ENCODE results near the gene PDIK1L.
"Not testable (repeated sequence)": the region's sequence is repeated elsewhere in the genome, so short reads cannot be mapped to it uniquely, and the experiment has no call there.

PDIK1L gene

DNA sequence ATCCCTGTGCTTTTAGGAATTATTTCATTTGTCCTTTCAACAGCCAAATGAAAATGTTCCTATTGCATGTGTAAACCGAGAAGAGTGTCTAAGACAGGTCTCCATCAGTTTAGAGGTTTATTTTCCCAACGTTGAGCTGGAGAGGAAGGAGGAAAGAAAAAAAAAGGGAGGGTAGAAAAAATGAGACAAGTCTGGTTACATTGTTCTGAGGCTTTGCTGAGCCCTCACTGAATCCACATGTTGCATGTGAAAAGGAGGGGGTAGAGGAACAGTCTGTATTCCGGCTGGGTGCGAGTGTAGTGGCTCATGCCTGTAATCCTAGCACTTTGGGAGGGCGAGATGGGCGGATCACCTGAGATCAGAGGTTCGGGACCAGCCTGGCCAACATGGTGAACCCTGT lies 19.2 kb upstream of the PDIK1L start:
- no peak for DNase-seq (ENCODE audit: low read depth in 1 of 2, low spot score in 1 of 2)
- no peak for TF ChIP-seq SPI1 (IDR thresholded peaks at IDR 0.05; ENCODE audit: borderline replicate concordance, low read depth)
- TF ChIP-seq POLR2AphosphoS5 (IDR thresholded peaks at IDR 0.05; ENCODE audit: low read depth) = no peak
- TF ChIP-seq, protein P1, sequence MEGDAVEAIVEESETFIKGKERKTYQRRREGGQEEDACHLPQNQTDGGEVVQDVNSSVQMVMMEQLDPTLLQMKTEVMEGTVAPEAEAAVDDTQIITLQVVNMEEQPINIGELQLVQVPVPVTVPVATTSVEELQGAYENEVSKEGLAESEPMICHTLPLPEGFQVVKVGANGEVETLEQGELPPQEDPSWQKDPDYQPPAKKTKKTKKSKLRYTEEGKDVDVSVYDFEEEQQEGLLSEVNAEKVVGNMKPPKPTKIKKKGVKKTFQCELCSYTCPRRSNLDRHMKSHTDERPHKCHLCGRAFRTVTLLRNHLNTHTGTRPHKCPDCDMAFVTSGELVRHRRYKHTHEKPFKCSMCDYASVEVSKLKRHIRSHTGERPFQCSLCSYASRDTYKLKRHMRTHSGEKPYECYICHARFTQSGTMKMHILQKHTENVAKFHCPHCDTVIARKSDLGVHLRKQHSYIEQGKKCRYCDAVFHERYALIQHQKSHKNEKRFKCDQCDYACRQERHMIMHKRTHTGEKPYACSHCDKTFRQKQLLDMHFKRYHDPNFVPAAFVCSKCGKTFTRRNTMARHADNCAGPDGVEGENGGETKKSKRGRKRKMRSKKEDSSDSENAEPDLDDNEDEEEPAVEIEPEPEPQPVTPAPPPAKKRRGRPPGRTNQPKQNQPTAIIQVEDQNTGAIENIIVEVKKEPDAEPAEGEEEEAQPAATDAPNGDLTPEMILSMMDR (IDR thresholded peaks at IDR 0.05; ENCODE audit: insufficient read depth, low read length) = no peak
- TF ChIP-seq, protein P2, sequence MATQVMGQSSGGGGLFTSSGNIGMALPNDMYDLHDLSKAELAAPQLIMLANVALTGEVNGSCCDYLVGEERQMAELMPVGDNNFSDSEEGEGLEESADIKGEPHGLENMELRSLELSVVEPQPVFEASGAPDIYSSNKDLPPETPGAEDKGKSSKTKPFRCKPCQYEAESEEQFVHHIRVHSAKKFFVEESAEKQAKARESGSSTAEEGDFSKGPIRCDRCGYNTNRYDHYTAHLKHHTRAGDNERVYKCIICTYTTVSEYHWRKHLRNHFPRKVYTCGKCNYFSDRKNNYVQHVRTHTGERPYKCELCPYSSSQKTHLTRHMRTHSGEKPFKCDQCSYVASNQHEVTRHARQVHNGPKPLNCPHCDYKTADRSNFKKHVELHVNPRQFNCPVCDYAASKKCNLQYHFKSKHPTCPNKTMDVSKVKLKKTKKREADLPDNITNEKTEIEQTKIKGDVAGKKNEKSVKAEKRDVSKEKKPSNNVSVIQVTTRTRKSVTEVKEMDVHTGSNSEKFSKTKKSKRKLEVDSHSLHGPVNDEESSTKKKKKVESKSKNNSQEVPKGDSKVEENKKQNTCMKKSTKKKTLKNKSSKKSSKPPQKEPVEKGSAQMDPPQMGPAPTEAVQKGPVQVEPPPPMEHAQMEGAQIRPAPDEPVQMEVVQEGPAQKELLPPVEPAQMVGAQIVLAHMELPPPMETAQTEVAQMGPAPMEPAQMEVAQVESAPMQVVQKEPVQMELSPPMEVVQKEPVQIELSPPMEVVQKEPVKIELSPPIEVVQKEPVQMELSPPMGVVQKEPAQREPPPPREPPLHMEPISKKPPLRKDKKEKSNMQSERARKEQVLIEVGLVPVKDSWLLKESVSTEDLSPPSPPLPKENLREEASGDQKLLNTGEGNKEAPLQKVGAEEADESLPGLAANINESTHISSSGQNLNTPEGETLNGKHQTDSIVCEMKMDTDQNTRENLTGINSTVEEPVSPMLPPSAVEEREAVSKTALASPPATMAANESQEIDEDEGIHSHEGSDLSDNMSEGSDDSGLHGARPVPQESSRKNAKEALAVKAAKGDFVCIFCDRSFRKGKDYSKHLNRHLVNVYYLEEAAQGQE (IDR thresholded peaks at IDR 0.05; ENCODE audit: insufficient replicate concordance, low read depth) = no peak
- TF ChIP-seq GABPA (IDR thresholded peaks at IDR 0.05; ENCODE audit: low read depth) = no peak
- H3K27ac ChIP-seq (replicated peaks) = no peak overlapping the region
- H3K4me3 ChIP-seq (replicated peaks; ENCODE audit: insufficient read depth, low read length) = no peak overlapping the region
- peaks cover 3% of the 10 kb centered on the region for H3K27me3 ChIP-seq (ENCODE audit: insufficient read depth, poor library complexity, severe bottlenecking)

DNA sequence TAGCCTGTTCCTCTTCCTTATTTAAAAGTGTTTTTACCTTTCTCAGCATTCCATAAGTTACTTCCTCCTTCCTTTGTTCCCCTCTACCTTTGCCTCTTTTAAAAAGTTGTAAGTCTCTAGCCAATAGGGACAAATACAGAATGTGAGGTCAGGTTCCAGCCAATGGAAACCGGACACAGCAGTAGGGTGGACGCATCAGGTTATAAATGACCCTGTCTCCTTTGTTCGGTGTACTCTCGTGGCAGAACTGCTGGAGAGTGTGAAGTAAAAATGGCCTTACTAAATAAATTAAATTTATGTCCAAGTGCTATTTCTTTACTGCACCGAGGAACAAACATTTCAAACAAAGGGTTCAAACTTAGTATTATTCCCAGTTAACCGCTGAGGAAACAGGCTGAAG lies 18.1 kb upstream of the PDIK1L start:
- not testable (repeated sequence) for H3K27ac ChIP-seq (replicated peaks); H3K4me3 ChIP-seq (replicated peaks; ENCODE audit: insufficient read depth, low read length); H3K27me3 ChIP-seq (ENCODE audit: insufficient read depth, poor library complexity, severe bottlenecking); DNase-seq (ENCODE audit: low read depth in 1 of 2, low spot score in 1 of 2)

GRCh38 chr1:26094076-26094669 lies 17.5 kb upstream of the PDIK1L start:
- H3K27ac ChIP-seq (replicated peaks) = no peak overlapping the region
- TF ChIP-seq GABPA (IDR thresholded peaks at IDR 0.05; ENCODE audit: low read depth) = no peak
- TF ChIP-seq, protein P1 (IDR thresholded peaks at IDR 0.05; ENCODE audit: insufficient read depth, low read length) = no peak
- TF ChIP-seq SPI1 (IDR thresholded peaks at IDR 0.05; ENCODE audit: borderline replicate concordance, low read depth) = no peak
- TF ChIP-seq, protein P2 (IDR thresholded peaks at IDR 0.05; ENCODE audit: insufficient replicate concordance, low read depth) = no peak
- DNase-seq (ENCODE audit: low read depth in 1 of 2, low spot score in 1 of 2) = no peak
- H3K4me3 ChIP-seq (replicated peaks; ENCODE audit: insufficient read depth, low read length) = no peak overlapping the region
- peaks cover 3% of the 10 kb centered on the region for H3K27me3 ChIP-seq (ENCODE audit: insufficient read depth, poor library complexity, severe bottlenecking)

DNA sequence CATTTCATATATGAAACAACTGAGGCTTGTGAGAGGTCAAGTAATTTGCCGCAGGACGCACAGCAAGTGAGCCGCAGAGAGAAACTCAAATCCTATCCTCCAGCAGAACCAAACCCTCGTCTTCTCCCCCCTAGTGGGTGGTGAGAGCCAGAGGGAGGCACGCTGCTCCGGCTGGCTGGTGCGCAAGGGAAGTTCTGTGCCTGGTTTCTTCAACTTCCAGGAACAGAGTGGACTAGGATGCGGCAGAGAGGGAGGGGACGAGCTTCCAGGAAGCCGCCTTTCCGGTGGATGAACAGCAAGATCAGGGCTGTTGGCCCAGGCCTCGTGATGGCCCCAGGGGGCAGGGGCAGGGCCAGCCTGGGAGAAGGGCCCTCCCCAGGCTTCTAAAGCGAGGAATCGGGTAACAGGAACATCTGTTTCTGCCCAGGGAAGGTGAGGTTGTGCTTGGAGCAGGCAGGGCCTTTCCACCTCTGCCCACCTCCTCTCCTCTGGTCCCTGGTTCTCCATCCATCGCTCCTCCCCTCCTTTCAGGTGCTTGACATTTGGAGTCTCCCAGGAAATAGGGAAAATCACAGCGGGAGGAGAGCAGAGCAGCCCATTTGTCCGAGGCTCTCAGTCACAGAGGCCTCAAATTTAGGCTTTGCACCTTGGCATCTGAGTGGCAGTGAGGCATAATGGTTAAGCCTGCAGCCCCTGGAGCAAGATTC lies 16.8 kb upstream of the PDIK1L start:
- no peak for DNase-seq (ENCODE audit: low read depth in 1 of 2, low spot score in 1 of 2)
- no peak overlapping the region for H3K4me3 ChIP-seq (replicated peaks; ENCODE audit: insufficient read depth, low read length)
- no peak overlapping the region for H3K27ac ChIP-seq (replicated peaks)
- H3K27me3 ChIP-seq (ENCODE audit: insufficient read depth, poor library complexity, severe bottlenecking) = peaks cover 3% of the 10 kb centered on the region
- TF ChIP-seq, protein P2 (IDR thresholded peaks at IDR 0.05; ENCODE audit: insufficient replicate concordance, low read depth) = no peak
- TF ChIP-seq POLR2AphosphoS5 (IDR thresholded peaks at IDR 0.05; ENCODE audit: low read depth) (no peak), SPI1 (IDR thresholded peaks at IDR 0.05; ENCODE audit: borderline replicate concordance, low read depth) (no peak), GABPA (IDR thresholded peaks at IDR 0.05; ENCODE audit: low read depth) (no peak)
- TF ChIP-seq, protein P1 (IDR thresholded peaks at IDR 0.05; ENCODE audit: insufficient read depth, low read length) = no peak
